ENCODE results near the gene PSMF1.

PSMF1 gene

DNA sequence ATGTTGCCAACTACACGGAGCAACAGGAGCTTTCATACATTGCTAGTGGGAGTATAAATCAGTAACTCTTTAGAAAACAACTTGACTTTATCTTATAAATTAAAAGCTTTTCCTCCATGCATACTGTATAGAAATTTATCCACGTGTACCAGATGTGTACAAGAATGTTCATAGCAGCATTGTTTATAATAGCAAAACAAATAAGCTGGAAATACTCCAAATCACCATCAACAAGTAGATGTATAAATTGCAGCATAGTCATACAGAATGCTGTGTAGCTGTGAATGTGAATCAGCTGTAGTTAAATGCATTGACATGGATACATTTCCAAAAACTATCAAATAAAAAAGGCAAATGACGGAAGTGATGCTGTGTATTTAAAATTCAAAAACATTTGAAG is 6.0 kb downstream of the PSMF1 start:
- TF ChIP-seq, protein P1, sequence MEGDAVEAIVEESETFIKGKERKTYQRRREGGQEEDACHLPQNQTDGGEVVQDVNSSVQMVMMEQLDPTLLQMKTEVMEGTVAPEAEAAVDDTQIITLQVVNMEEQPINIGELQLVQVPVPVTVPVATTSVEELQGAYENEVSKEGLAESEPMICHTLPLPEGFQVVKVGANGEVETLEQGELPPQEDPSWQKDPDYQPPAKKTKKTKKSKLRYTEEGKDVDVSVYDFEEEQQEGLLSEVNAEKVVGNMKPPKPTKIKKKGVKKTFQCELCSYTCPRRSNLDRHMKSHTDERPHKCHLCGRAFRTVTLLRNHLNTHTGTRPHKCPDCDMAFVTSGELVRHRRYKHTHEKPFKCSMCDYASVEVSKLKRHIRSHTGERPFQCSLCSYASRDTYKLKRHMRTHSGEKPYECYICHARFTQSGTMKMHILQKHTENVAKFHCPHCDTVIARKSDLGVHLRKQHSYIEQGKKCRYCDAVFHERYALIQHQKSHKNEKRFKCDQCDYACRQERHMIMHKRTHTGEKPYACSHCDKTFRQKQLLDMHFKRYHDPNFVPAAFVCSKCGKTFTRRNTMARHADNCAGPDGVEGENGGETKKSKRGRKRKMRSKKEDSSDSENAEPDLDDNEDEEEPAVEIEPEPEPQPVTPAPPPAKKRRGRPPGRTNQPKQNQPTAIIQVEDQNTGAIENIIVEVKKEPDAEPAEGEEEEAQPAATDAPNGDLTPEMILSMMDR (IDR thresholded peaks at IDR 0.05; ENCODE audit: low read depth, low read length): no peak
- TF ChIP-seq POLR2A (IDR thresholded peaks at IDR 0.05; ENCODE audit: extremely low read depth, insufficient read length) (no peak), MYC (IDR thresholded peaks at IDR 0.05; ENCODE audit: low read depth, low read length) (no peak)
- TF ChIP-seq, protein P2, sequence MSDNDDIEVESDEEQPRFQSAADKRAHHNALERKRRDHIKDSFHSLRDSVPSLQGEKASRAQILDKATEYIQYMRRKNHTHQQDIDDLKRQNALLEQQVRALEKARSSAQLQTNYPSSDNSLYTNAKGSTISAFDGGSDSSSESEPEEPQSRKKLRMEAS (IDR thresholded peaks at IDR 0.05; ENCODE audit: low read depth, low read length): no peak
- H3K4me3 ChIP-seq (ENCODE audit: low read depth, low read length): no peak overlapping the region
- DNase-seq (ENCODE audit: low read depth): no peak

GRCh38 chr20:1125277-1125676 is 6.9 kb downstream of the PSMF1 start:
- TF ChIP-seq MYC (IDR thresholded peaks at IDR 0.05; ENCODE audit: low read depth, low read length) (no peak), POLR2A (IDR thresholded peaks at IDR 0.05; ENCODE audit: extremely low read depth, insufficient read length) (no peak)
- TF ChIP-seq, protein P1 (IDR thresholded peaks at IDR 0.05; ENCODE audit: low read depth, low read length): no peak
- TF ChIP-seq, protein P2 (IDR thresholded peaks at IDR 0.05; ENCODE audit: low read depth, low read length): no peak
- H3K4me3 ChIP-seq (ENCODE audit: low read depth, low read length): no peak overlapping the region
- no peak for DNase-seq (ENCODE audit: low read depth)

DNA sequence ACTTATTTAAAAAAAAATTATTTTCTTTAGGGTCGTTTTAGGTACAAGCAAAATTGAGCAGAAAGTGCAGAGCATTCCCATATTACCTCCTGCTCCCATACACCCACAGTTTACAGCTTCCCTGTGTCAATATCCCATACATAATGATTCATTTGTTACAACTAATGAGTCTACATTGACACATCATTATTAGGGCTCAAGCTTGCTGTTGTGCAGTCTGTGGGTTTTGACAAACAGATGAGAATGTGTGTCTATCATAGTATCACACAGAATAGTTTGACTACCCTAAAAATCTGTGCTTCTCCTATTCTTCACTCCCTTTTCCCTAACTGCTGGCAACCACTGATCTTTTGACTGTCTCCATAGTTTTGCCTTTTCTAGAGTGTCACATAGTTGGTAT is 9.4 kb downstream of the PSMF1 start:
- H3K4me3 ChIP-seq (ENCODE audit: low read depth, low read length): no peak overlapping the region
- DNase-seq (ENCODE audit: low read depth): no peak
- TF ChIP-seq MYC (IDR thresholded peaks at IDR 0.05; ENCODE audit: low read depth, low read length) (no peak), POLR2A (IDR thresholded peaks at IDR 0.05; ENCODE audit: extremely low read depth, insufficient read length) (no peak)

DNA sequence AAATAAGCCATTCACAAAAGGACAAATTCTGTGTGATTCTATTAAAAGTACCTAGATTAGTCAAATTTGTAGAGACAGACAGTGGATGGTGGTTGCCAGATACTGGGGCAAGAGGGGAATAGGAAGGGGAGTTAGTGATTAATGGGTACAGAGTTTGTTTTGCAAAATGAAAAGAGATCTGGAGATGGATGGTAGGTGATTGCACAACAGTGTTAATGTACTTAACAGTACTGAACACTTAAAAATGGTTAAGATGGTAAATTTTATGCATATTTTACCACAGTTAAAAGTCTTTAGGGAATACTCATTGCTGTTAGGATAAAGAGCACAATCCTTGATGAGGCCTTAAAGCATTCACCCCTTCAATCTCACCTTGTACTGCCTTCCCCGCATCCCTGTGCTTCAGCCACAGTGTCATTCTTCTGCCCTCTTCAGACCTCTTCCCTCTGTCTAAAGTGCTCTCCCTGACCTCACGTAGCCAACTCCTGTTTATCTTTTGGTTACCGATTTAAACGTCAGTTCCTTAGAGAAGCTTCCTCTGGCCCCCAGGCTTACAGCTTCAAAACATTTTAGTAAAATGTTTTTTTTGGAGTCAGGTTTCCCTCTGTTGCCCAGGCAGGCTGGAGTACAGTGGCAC is 11.8 kb downstream of the PSMF1 start:
- TF ChIP-seq POLR2A (IDR thresholded peaks at IDR 0.05; ENCODE audit: extremely low read depth, insufficient read length) (no peak), MYC (IDR thresholded peaks at IDR 0.05; ENCODE audit: low read depth, low read length) (no peak)
- TF ChIP-seq, protein P1 (IDR thresholded peaks at IDR 0.05; ENCODE audit: low read depth, low read length): no peak
- TF ChIP-seq, protein P2 (IDR thresholded peaks at IDR 0.05; ENCODE audit: low read depth, low read length): no peak
- no peak overlapping the region for H3K4me3 ChIP-seq (ENCODE audit: low read depth, low read length)
- peak; percentile 14 for DNase-seq (ENCODE audit: low read depth)

DNA sequence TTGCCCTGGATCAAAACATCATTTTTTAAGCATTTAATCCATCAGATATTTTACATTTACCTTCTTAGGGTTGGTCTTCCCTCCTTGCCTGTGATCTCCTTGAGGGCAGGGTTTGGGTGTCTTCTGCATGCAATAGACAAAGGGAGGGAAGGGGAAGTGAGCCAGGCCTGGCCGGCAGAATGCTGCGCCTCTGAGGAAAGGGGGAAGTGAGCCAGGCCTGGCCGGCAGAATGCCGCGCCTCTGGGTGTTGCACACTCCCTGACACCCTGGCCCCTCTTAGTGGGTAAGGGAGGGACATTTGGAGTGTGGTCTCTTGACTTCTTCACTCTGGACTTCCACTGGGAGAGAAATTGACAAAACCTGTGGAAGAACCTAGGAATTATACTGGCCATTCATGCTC is 12.4 kb downstream of the PSMF1 start:
- DNase-seq (ENCODE audit: low read depth): peak; percentile 89
- H3K4me3 ChIP-seq (ENCODE audit: low read depth, low read length): no peak overlapping the region
- TF ChIP-seq MYC (IDR thresholded peaks at IDR 0.05; ENCODE audit: low read depth, low read length) (0 out of 2 replicates have a peak, but pooled peaks have one; percentile 37), POLR2A (IDR thresholded peaks at IDR 0.05; ENCODE audit: extremely low read depth, insufficient read length) (no peak)
- TF ChIP-seq, protein P2 (IDR thresholded peaks at IDR 0.05; ENCODE audit: low read depth, low read length): peak; percentile 23; the same call in 1 of the 2 replicates
- TF ChIP-seq, protein P1 (IDR thresholded peaks at IDR 0.05; ENCODE audit: low read depth, low read length): no peak

GRCh38 chr20:1131354-1131753 is 13.0 kb downstream of the PSMF1 start:
- DNase-seq (ENCODE audit: low read depth): no peak
- TF ChIP-seq POLR2A (IDR thresholded peaks at IDR 0.05; ENCODE audit: extremely low read depth, insufficient read length) (no peak), MYC (IDR thresholded peaks at IDR 0.05; ENCODE audit: low read depth, low read length) (no peak)
- TF ChIP-seq, protein P1 (IDR thresholded peaks at IDR 0.05; ENCODE audit: low read depth, low read length): no peak
- TF ChIP-seq, protein P2 (IDR thresholded peaks at IDR 0.05; ENCODE audit: low read depth, low read length): no peak
- H3K4me3 ChIP-seq (ENCODE audit: low read depth, low read length): no peak overlapping the region
